ENCODE measurements around the gene TNFSF13B.

- no peak for TF ChIP-seq EZH2 (IDR thresholded peaks at IDR 0.05; ENCODE audit: low read length, missing control alignments)
- TF ChIP-seq, protein P1, sequence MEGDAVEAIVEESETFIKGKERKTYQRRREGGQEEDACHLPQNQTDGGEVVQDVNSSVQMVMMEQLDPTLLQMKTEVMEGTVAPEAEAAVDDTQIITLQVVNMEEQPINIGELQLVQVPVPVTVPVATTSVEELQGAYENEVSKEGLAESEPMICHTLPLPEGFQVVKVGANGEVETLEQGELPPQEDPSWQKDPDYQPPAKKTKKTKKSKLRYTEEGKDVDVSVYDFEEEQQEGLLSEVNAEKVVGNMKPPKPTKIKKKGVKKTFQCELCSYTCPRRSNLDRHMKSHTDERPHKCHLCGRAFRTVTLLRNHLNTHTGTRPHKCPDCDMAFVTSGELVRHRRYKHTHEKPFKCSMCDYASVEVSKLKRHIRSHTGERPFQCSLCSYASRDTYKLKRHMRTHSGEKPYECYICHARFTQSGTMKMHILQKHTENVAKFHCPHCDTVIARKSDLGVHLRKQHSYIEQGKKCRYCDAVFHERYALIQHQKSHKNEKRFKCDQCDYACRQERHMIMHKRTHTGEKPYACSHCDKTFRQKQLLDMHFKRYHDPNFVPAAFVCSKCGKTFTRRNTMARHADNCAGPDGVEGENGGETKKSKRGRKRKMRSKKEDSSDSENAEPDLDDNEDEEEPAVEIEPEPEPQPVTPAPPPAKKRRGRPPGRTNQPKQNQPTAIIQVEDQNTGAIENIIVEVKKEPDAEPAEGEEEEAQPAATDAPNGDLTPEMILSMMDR (conservative IDR thresholded peaks at IDR 0.05 in 1 of 2, IDR thresholded peaks at IDR 0.05 in 1 of 2; ENCODE audit: low read depth in 1 of 2, low read length in 2 of 2) = no peak
Measured at GRCh38 chr13:108270442-108270841, 924 bp downstream of the TNFSF13B start.
